DND-41 (cell line): ENCODE results near the gene DCTN2.

Source experiments
- ATAC-seq: fragments of 200-7000 bp; cut with Tn5 transposase; 3 replicates; pipeline ENCODE4 v1.9.1; 2021; ENCODE audit warnings: low read depth; ENCODE audit not compliant: insufficient read depth
- DNase-seq: peaks from one replicate; pipeline ENCODE4 v3.0.0-alpha.2; 2020
- H2AFZ ChIP-seq: 2 replicates; pipeline ENCODE4 v1.6.0; 2012; ENCODE audit warnings: low read depth, low read length
- H3K27ac ChIP-seq: 2 replicates; pipeline ENCODE4 v1.5.1; 2012; ENCODE audit warnings: low read length, inconsistent platforms
- H3K27me3 ChIP-seq: fragments of 200-600 bp; sonication (generic); 2 replicates; pipeline ENCODE4 v1.6.0; 2012; ENCODE audit warnings: low read length, mild to moderate bottlenecking, inconsistent platforms; ENCODE audit not compliant: insufficient read depth, poor library complexity
- H3K36me3 ChIP-seq: 2 replicates; pipeline ENCODE4 v1.5.1; 2012; ENCODE audit warnings: low read length, inconsistent platforms; ENCODE audit not compliant: insufficient read depth
- H3K4me1 ChIP-seq: 2 replicates; pipeline ENCODE4 v1.5.1; 2012; ENCODE audit warnings: mild to moderate bottlenecking, low read length; ENCODE audit not compliant: insufficient read depth
- H3K4me2 ChIP-seq: 2 replicates; pipeline ENCODE4 v1.6.0; 2012; ENCODE audit warnings: mild to moderate bottlenecking, moderate library complexity, low read length, inconsistent platforms; ENCODE audit not compliant: insufficient read depth
- H3K4me3 ChIP-seq, 2 experiments: fragments of 200-600 bp in 1 of 2; shearing (Covaris generic) in 1 of 2; 2 replicates each; pipeline ENCODE4 v1.5.1; 2012 to 2016; ENCODE audit warnings: inconsistent platforms in 2 of 2, low read length in 2 of 2, mild to moderate bottlenecking in 2 of 2, low read depth in 1 of 2, moderate library complexity in 1 of 2
- H3K79me2 ChIP-seq: 2 replicates; pipeline ENCODE4 v1.6.0; 2012; ENCODE audit warnings: low read length, inconsistent platforms; ENCODE audit not compliant: insufficient read depth
- H3K9ac ChIP-seq: 2 replicates; pipeline ENCODE4 v1.6.0; 2012; ENCODE audit warnings: low read depth, mild to moderate bottlenecking, inconsistent platforms, low read length, moderate library complexity
- H3K9me3 ChIP-seq: 2 replicates; pipeline ENCODE4 v1.5.1; 2012; ENCODE audit warnings: low read length, moderate library complexity, mild to moderate bottlenecking, inconsistent platforms; ENCODE audit not compliant: insufficient read depth, severe bottlenecking
- H4K20me1 ChIP-seq: 2 replicates; pipeline ENCODE4 v1.6.0; 2012; ENCODE audit warnings: low read length; ENCODE audit not compliant: insufficient read depth
- CTCF ChIP-seq: IDR thresholded peaks from 2 replicates; pipeline ENCODE4 v1.5.1; 2012; ENCODE audit warnings: borderline replicate concordance, low read length, moderate library complexity, mild to moderate bottlenecking; ENCODE audit not compliant: poor library complexity, severe bottlenecking; ENCODE audit errors: extremely low read depth
- EZH2 ChIP-seq: IDR thresholded peaks from 3 replicates; pipeline ENCODE4 v1.6.1; 2012; ENCODE audit warnings: borderline replicate concordance, low read depth, mild to moderate bottlenecking, moderate library complexity, low read length, inconsistent platforms; ENCODE audit not compliant: severe bottlenecking

Gene DCTN2

GRCh38 chr12:57546438-57547287, at the start of gene DCTN2:
DCTN2 (minus strand) TSS chr12:57547192; CDS start chr12:57547063, 129 bp downstream.
- Histone ChIP-seq H2AFZ (peak within 1 kb of the TSS; percentile 80), H3K9me3 (no peaks in the 10 kb centered on the region), H3K36me3 (peaks cover 21% of the 10 kb centered on the region), H3K4me1 (peaks cover 26% of the 10 kb centered on the region), H3K4me2 (peak within 1 kb of the TSS; percentile 89), H3K9ac (peak within 1 kb of the TSS; percentile 85), H3K4me3 (peak within 1 kb of the TSS; percentile 61 to 86), H3K27ac (peak within 1 kb of the TSS; percentile 75), H3K27me3 (peaks cover 10% of the 10 kb centered on the region), H3K79me2 (peaks cover 36% of the 10 kb centered on the region), H4K20me1 (peaks cover 8% of the 10 kb centered on the region; the same call in 1 of the 2 replicates)
- TF ChIP-seq EZH2 = no peak
- TF ChIP-seq CTCF = peak; percentile 41
- ATAC-seq (peak; percentile 100), DNase-seq (peak; percentile 98)

DNA sequence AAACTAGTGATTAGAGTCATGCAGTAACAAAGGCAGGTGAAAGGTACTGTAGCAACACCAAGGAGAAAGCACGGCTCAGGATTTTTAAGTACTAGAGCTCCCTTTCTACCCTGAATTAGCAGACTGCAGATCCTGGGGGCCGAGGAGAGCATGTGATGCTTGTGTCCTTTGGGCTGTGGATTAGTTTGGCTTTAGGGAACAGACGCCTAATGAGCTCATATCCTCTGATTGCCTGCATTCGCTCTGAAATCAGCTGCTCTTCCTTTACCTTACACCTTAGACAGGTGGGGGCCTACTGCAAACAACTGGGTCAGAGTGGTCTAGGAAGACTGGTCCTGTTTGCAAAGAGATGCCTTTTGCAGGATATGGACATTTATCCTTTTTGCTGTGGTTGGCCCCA, 46.2 kb upstream of the DCTN2 start:
- Histone ChIP-seq H3K4me3 (no peak overlapping the region), H3K4me2 (peak overlapping the region; percentile 92; the same call in 1 of the 2 replicates), H4K20me1 (no peaks in the 10 kb centered on the region; the same call in 1 of the 2 replicates), H3K27me3 (no peaks in the 10 kb centered on the region), H3K4me1 (peaks cover 35% of the 10 kb centered on the region), H3K79me2 (peaks cover 26% of the 10 kb centered on the region), H3K36me3 (peaks cover 36% of the 10 kb centered on the region; the same call in 1 of the 2 replicates), H3K9me3 (no peaks in the 10 kb centered on the region), H2AFZ (no peak overlapping the region), H3K9ac (no peak overlapping the region), H3K27ac (no peak overlapping the region)
- no peak for TF ChIP-seq CTCF
- TF ChIP-seq EZH2 = no peak
- DNase-seq (no peak), ATAC-seq (no peak)

- Histone ChIP-seq H2AFZ (no peak overlapping the region), H3K4me3 (peak overlapping the region in 1 of 2 experiments; percentile 90; a peak in 1 of 4 replicates), H4K20me1 (no peaks in the 10 kb centered on the region; the same call in 1 of the 2 replicates), H3K4me1 (peaks cover 35% of the 10 kb centered on the region), H3K36me3 (peaks cover 33% of the 10 kb centered on the region; the same call in 1 of the 2 replicates), H3K9ac (peak overlapping the region; percentile 7; the same call in 1 of the 2 replicates), H3K27ac (no peak overlapping the region), H3K4me2 (peak overlapping the region; percentile 92), H3K79me2 (peaks cover 26% of the 10 kb centered on the region), H3K27me3 (no peaks in the 10 kb centered on the region), H3K9me3 (no peaks in the 10 kb centered on the region)
- TF ChIP-seq EZH2 (no peak), CTCF (no peak)
- no peak for ATAC-seq
- DNase-seq = no peak
Observed at GRCh38 chr12:57592551-57593165, 45.7 kb upstream of the DCTN2 start.
